ENCODE results near the gene BCAS3. TPM values are rescaled to one million over a fixed set of nuclear protein-coding genes. Genes with fewer than 3 reads are reported as not detected.
A peak's percentile ranks its signal among the peaks of the same experiment; 100 is the strongest.

BCAS3 gene
- total RNA-seq, 2 donors from 2014 or later = 28.0 to 37.7 TPM

GRCh38 chr17:61371606-61372005, 694.0 kb downstream of the BCAS3 start:
- H3K36me3 Mint-ChIP-seq (ENCODE audit: low read depth) = no peaks in the 10 kb centered on the region
- H3K9me3 Mint-ChIP-seq = no peaks in the 10 kb centered on the region
- H3K27ac Mint-ChIP-seq = no peak overlapping the region
- 95 to 97% methylated on average over 4 to 7 of the region's 8 CpGs for WGBS, 2 experiments (ENCODE audit: insufficient coverage in 1 of 2, insufficient read length in 1 of 2)
- no peak overlapping the region for H3K27ac ChIP-seq (ENCODE audit: low read depth, low read length)
- H3K4me3 Mint-ChIP-seq = no peak overlapping the region
- H3K4me1 Mint-ChIP-seq = peaks cover 17% of the 10 kb centered on the region
- no peak overlapping the region for H3K9ac ChIP-seq (ENCODE audit: extremely low read depth, low read length, poor library complexity, severe bottlenecking)
- DNase-seq = no peak
- no peaks in the 10 kb centered on the region for H3K9me3 ChIP-seq (ENCODE audit: control insufficient read depth, low read length)
- H3K4me3 ChIP-seq (ENCODE audit: low read length) = no peak overlapping the region
- peaks cover 7% of the 10 kb centered on the region for H3K4me1 ChIP-seq (ENCODE audit: control insufficient read depth, insufficient read depth, low read length)
- TF ChIP-seq, protein P1, sequence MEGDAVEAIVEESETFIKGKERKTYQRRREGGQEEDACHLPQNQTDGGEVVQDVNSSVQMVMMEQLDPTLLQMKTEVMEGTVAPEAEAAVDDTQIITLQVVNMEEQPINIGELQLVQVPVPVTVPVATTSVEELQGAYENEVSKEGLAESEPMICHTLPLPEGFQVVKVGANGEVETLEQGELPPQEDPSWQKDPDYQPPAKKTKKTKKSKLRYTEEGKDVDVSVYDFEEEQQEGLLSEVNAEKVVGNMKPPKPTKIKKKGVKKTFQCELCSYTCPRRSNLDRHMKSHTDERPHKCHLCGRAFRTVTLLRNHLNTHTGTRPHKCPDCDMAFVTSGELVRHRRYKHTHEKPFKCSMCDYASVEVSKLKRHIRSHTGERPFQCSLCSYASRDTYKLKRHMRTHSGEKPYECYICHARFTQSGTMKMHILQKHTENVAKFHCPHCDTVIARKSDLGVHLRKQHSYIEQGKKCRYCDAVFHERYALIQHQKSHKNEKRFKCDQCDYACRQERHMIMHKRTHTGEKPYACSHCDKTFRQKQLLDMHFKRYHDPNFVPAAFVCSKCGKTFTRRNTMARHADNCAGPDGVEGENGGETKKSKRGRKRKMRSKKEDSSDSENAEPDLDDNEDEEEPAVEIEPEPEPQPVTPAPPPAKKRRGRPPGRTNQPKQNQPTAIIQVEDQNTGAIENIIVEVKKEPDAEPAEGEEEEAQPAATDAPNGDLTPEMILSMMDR (conservative IDR thresholded peaks at IDR 0.05) = no peak
- no peaks in the 10 kb centered on the region for H3K27me3 ChIP-seq (ENCODE audit: control insufficient read depth, insufficient read depth, low read length, poor library complexity, severe bottlenecking)
- H3K36me3 ChIP-seq (ENCODE audit: control insufficient read depth, insufficient read depth, low read length) = no peaks in the 10 kb centered on the region
- peaks cover 23% of the 10 kb centered on the region for H3K27me3 Mint-ChIP-seq (ENCODE audit: insufficient read depth)

DNA sequence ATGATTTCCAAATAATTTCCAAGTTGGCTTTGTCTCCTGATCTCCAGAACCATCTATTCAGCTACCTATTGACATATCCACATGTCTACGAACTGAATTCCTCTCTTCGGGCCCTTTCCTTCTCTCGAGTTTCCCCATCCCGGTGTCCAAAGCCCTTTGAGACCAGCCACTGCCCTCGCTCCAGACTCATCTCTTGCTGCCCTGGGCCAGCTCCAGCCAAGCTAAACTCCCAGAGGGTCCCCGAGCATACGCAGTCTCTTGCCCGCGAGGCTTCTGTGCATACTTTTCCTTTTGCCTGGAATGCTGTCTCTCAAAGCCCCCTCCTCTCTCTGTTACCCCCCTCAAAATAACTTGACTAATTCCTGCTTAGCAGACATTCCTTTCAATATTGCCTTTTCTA, 694.8 kb downstream of the BCAS3 start:
- H3K27me3 Mint-ChIP-seq (ENCODE audit: insufficient read depth) = peaks cover 23% of the 10 kb centered on the region
- peaks cover 9% of the 10 kb centered on the region for H3K4me1 Mint-ChIP-seq

DNA sequence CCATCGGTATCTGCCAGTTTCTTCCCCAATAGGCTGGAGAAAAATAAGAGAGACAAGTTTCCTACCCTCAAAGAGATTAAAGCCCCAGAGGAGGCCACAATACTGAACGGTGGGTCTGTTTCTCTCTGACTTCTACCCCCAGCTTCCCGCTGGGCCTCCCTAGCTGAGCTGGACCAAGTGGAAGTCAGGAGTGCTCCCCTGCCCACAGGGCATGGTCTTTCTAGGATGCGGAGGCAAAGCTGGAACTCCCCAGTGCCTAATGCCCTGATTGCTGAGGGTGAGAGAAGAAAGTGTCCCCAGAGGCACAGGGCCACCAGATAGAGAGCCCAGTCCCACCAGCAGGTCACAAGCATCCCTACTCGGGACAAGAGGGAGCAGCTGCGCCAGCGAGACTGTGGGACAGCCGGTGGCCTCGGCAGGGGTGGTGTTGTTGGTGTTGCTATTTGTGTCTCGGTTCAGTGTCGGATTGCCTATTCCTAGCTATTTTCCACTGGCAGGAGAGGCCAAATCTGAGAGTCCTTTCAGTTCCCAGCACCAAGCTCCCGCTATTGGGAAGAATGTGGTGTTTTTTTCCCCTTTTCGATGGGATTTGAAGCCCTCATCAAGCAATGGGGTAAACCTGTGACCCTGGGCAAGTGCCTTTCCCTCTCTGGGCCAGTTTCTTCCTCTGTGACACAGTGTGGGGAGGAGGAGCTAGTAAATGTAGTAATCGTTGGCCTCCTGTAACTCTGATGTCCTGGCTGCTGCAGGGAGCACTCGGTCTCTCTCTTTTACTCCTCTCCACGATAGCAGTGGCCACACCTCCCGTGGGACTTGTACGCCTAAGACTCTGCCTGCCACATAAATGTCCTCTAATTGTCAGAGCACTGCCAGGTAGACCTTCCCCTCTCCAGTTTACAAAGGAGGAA, 699.5 kb downstream of the BCAS3 start:
- DNase-seq = no peak
- Mint-ChIP-seq H3K4me3 (no peak overlapping the region), H3K36me3 (ENCODE audit: low read depth) (peaks cover 3% of the 10 kb centered on the region), H3K9me3 (no peaks in the 10 kb centered on the region), H3K4me1 (peaks cover 13% of the 10 kb centered on the region), H3K27ac (no peak overlapping the region), H3K27me3 (ENCODE audit: insufficient read depth) (peaks cover 7% of the 10 kb centered on the region)
- H3K27me3 ChIP-seq (ENCODE audit: control insufficient read depth, insufficient read depth, low read length, poor library complexity, severe bottlenecking) = no peaks in the 10 kb centered on the region
- H3K36me3 ChIP-seq (ENCODE audit: control insufficient read depth, insufficient read depth, low read length) = no peaks in the 10 kb centered on the region
- H3K27ac ChIP-seq (ENCODE audit: low read depth, low read length) = no peak overlapping the region
- 90 to 91% methylated on average over 14 to 18 of the region's 18 CpGs for WGBS, 2 experiments (ENCODE audit: insufficient coverage in 1 of 2, insufficient read length in 1 of 2)
- H3K9ac ChIP-seq (ENCODE audit: extremely low read depth, low read length, poor library complexity, severe bottlenecking) = no peak overlapping the region
- H3K4me1 ChIP-seq (ENCODE audit: control insufficient read depth, insufficient read depth, low read length) = no peaks in the 10 kb centered on the region
- H3K9me3 ChIP-seq (ENCODE audit: control insufficient read depth, low read length) = no peaks in the 10 kb centered on the region
- TF ChIP-seq, protein P1 (conservative IDR thresholded peaks at IDR 0.05) = no peak
- H3K4me3 ChIP-seq (ENCODE audit: low read length) = no peak overlapping the region

More for the DNA sequence above, 694.8 kb downstream of the BCAS3 start:
- H3K27ac Mint-ChIP-seq = no peak overlapping the region
- no peaks in the 10 kb centered on the region for H3K9me3 ChIP-seq (ENCODE audit: control insufficient read depth, low read length)
- H3K9me3 Mint-ChIP-seq = no peaks in the 10 kb centered on the region
- H3K27me3 ChIP-seq (ENCODE audit: control insufficient read depth, insufficient read depth, low read length, poor library complexity, severe bottlenecking) = no peaks in the 10 kb centered on the region
- no peak overlapping the region for H3K27ac ChIP-seq (ENCODE audit: low read depth, low read length)
- H3K9ac ChIP-seq (ENCODE audit: extremely low read depth, low read length, poor library complexity, severe bottlenecking) = no peak overlapping the region
- DNase-seq = peak; percentile 36
- 96% methylated on average over 9 of the region's 9 CpGs for WGBS, 2 experiments (ENCODE audit: insufficient coverage in 1 of 2, insufficient read length in 1 of 2)
- no peak overlapping the region for H3K4me3 Mint-ChIP-seq
- TF ChIP-seq, protein P1 (conservative IDR thresholded peaks at IDR 0.05) = no peak
- H3K36me3 Mint-ChIP-seq (ENCODE audit: low read depth) = no peaks in the 10 kb centered on the region
- no peaks in the 10 kb centered on the region for H3K36me3 ChIP-seq (ENCODE audit: control insufficient read depth, insufficient read depth, low read length)
- H3K4me3 ChIP-seq (ENCODE audit: low read length) = no peak overlapping the region
- H3K4me1 ChIP-seq (ENCODE audit: control insufficient read depth, insufficient read depth, low read length) = peaks cover 3% of the 10 kb centered on the region
